Neural progenitor cell (in vitro differentiated cells): ENCODE measurements around the gene RASD1. TPM values are rescaled to one million over a fixed set of nuclear protein-coding genes. Genes with fewer than 3 reads are reported as not detected.

Experiments used
- DNase-seq: peaks from one replicate; pipeline ENCODE4 v3.0.0-alpha.2; 2016; ENCODE audit warnings: low spot score
- H2AFZ ChIP-seq: fragments of 200-600 bp; sonication (generic); replicated peaks from 2 replicates; pipeline ENCODE4 v1.6.1; 2016; ENCODE audit warnings: antibody characterized with exemption
- H3F3A ChIP-seq: fragments of 200-600 bp; sonication (generic); 2 replicates; pipeline ENCODE4 v1.6.1; 2016; ENCODE audit warnings: antibody characterized with exemption, low read depth
- H3K27ac ChIP-seq: fragments of 200-600 bp; sonication (generic); 2 replicates; pipeline ENCODE4 v1.5.1; 2016; ENCODE audit warnings: mild to moderate bottlenecking
- H3K27me3 ChIP-seq: fragments of 200-600 bp; sonication (generic); 2 replicates; pipeline ENCODE4 v1.6.1; 2016; ENCODE audit warnings: mild to moderate bottlenecking, moderate library complexity
- H3K36me3 ChIP-seq: fragments of 200-600 bp; sonication (generic); 2 replicates; pipeline ENCODE4 v1.5.1; 2016
- H3K4me1 ChIP-seq: fragments of 200-600 bp; sonication (generic); 2 replicates; pipeline ENCODE4 v1.6.1; 2016; ENCODE audit warnings: mixed run types
- H3K4me2 ChIP-seq: fragments of 200-600 bp; sonication (generic); 2 replicates; pipeline ENCODE4 v1.6.1; 2016
- H3K4me3 ChIP-seq: fragments of 200-600 bp; sonication (generic); 2 replicates; pipeline ENCODE4 v1.5.1; 2016
- H3K79me2 ChIP-seq: fragments of 200-600 bp; sonication (generic); 2 replicates; pipeline ENCODE4 v1.6.1; 2016; ENCODE audit warnings: low read depth
- H3K9ac ChIP-seq: fragments of 200-600 bp; sonication (generic); 2 replicates; pipeline ENCODE4 v1.6.1; 2016
- H3K9me3 ChIP-seq: fragments of 200-600 bp; sonication (generic); 2 replicates; pipeline ENCODE4 v1.5.1; 2016; ENCODE audit warnings: low read depth
- H4K20me1 ChIP-seq: fragments of 200-600 bp; sonication (generic); 2 replicates; pipeline ENCODE4 v1.6.1; 2016; ENCODE audit warnings: low read depth
- H3K27ac Mint-ChIP-seq: 3 replicates; pipeline ENCODE4 v1.8.0; 2021; ENCODE audit warnings: mixed read lengths
- H3K27me3 Mint-ChIP-seq: 2 replicates; pipeline ENCODE4 v1.8.0; 2022; ENCODE audit warnings: low read depth, mild to moderate bottlenecking, inconsistent platforms, moderate library complexity, mixed read lengths; ENCODE audit not compliant: insufficient read depth
- H3K36me3 Mint-ChIP-seq: 3 replicates; pipeline ENCODE4 v1.8.0; 2021; ENCODE audit warnings: mixed read lengths
- H3K4me1 Mint-ChIP-seq: 3 replicates; pipeline ENCODE4 v1.8.0; 2021; ENCODE audit warnings: mixed read lengths
- H3K4me3 Mint-ChIP-seq: 3 replicates; pipeline ENCODE4 v1.8.0; 2021; ENCODE audit warnings: mild to moderate bottlenecking, moderate library complexity, mixed read lengths
- H3K9me3 Mint-ChIP-seq: 3 replicates; pipeline ENCODE4 v1.8.0; 2020; ENCODE audit warnings: mixed read lengths
- CTCF ChIP-seq: fragments of 200-600 bp; sonication (generic); IDR thresholded peaks from 2 replicates; pipeline ENCODE4 v1.5.1; 2017; ENCODE audit warnings: antibody characterized with exemption, mild to moderate bottlenecking
- EZH2 ChIP-seq: fragments of 200-600 bp; sonication (generic); IDR thresholded peaks from 2 replicates; pipeline ENCODE4 v1.6.1; 2017; ENCODE audit warnings: antibody characterized with exemption, mild to moderate bottlenecking, moderate library complexity
- EZH2phosphoT487 ChIP-seq: fragments of 200-600 bp; sonication (generic); IDR thresholded peaks from 2 replicates; pipeline ENCODE4 v1.6.1; 2017; ENCODE audit warnings: antibody characterized with exemption
- total RNA-seq: library from RNA; depleted of rRNA; stranded (reverse); fragments of >200 nt; gene quantifications from 2 replicates; pipeline ENCODE4 v1.2.3, GENCODE V29; 2015; ENCODE audit warnings: low replicate concordance

Gene RASD1
- total RNA-seq, 1 donor from 2014 or later = 0.88 TPM

GRCh38 chr17:17472333-17472920, 23.8 kb downstream of the RASD1 start:
- H3K27ac ChIP-seq = no peak overlapping the region

GRCh38 chr17:17469996-17470395, 26.2 kb downstream of the RASD1 start:
- Mint-ChIP-seq H3K9me3 (no peaks in the 10 kb centered on the region), H3K4me1 (peaks cover 24% of the 10 kb centered on the region), H3K36me3 (no peaks in the 10 kb centered on the region), H3K27me3 (peaks cover 8% of the 10 kb centered on the region), H3K27ac (no peak overlapping the region), H3K4me3 (no peak overlapping the region)
- Histone ChIP-seq H3K4me3 (no peak overlapping the region), H3K27ac (no peak overlapping the region), H2AFZ (no peak overlapping the region), H3K79me2 (no peaks in the 10 kb centered on the region), H4K20me1 (no peaks in the 10 kb centered on the region), H3K4me2 (no peak overlapping the region), H3K4me1 (peaks cover 31% of the 10 kb centered on the region), H3K9me3 (no peaks in the 10 kb centered on the region), H3K36me3 (no peaks in the 10 kb centered on the region), H3K27me3 (peaks cover 9% of the 10 kb centered on the region), H3K9ac (no peak overlapping the region), H3F3A (peaks cover 12% of the 10 kb centered on the region)
- no peak for DNase-seq
- TF ChIP-seq CTCF = no peak
- TF ChIP-seq EZH2 = no peak
- TF ChIP-seq EZH2phosphoT487 = no peak

More at GRCh38 chr17:17472333-17472920, 23.8 kb downstream of the RASD1 start:
- H3K4me3 Mint-ChIP-seq = peak overlapping the region; percentile 18
- Histone ChIP-seq H3K9ac (no peak overlapping the region), H3K79me2 (peaks cover 6% of the 10 kb centered on the region), H3F3A (peaks cover under 1% of the 10 kb centered on the region), H3K4me3 (peak overlapping the region; percentile 16), H2AFZ (peak overlapping the region; percentile 61), H3K27me3 (no peaks in the 10 kb centered on the region), H3K4me1 (peaks cover 19% of the 10 kb centered on the region), H4K20me1 (no peaks in the 10 kb centered on the region), H3K36me3 (no peaks in the 10 kb centered on the region), H3K9me3 (no peaks in the 10 kb centered on the region), H3K4me2 (peak overlapping the region; percentile 74)
- H3K36me3 Mint-ChIP-seq = no peaks in the 10 kb centered on the region
- H3K4me1 Mint-ChIP-seq = peaks cover 20% of the 10 kb centered on the region
- TF ChIP-seq EZH2phosphoT487 (no peak), CTCF (no peak), EZH2 (no peak)
- DNase-seq = peak; percentile 59
- H3K27me3 Mint-ChIP-seq = peaks cover 5% of the 10 kb centered on the region
- no peaks in the 10 kb centered on the region for H3K9me3 Mint-ChIP-seq
- H3K27ac Mint-ChIP-seq = peak overlapping the region; percentile 85

- no peak for DNase-seq
- H3K27ac Mint-ChIP-seq = no peak overlapping the region
Measured at GRCh38 chr17:17469358-17469757, 26.8 kb downstream of the RASD1 start.

More at GRCh38 chr17:17469358-17469757, 26.8 kb downstream of the RASD1 start:
- Histone ChIP-seq H3K4me3 (no peak overlapping the region), H3K4me2 (no peak overlapping the region), H3F3A (peaks cover 12% of the 10 kb centered on the region), H2AFZ (no peak overlapping the region), H3K4me1 (peaks cover 31% of the 10 kb centered on the region), H3K79me2 (no peaks in the 10 kb centered on the region), H3K36me3 (no peaks in the 10 kb centered on the region), H3K27ac (no peak overlapping the region), H3K9me3 (no peaks in the 10 kb centered on the region), H4K20me1 (no peaks in the 10 kb centered on the region), H3K9ac (no peak overlapping the region), H3K27me3 (peaks cover 15% of the 10 kb centered on the region)
- no peaks in the 10 kb centered on the region for H3K9me3 Mint-ChIP-seq
- peaks cover 24% of the 10 kb centered on the region for H3K4me1 Mint-ChIP-seq
- no peaks in the 10 kb centered on the region for H3K36me3 Mint-ChIP-seq
- TF ChIP-seq CTCF = no peak
- no peak overlapping the region for H3K4me3 Mint-ChIP-seq
- H3K27me3 Mint-ChIP-seq = peaks cover 10% of the 10 kb centered on the region
